ENCODE measurements around the gene PHOX2A. TPM values are rescaled to one million over a fixed set of nuclear protein-coding genes. Genes with fewer than 3 reads are reported as not detected.
"Not testable (repeated sequence)": the region's sequence is repeated elsewhere in the genome, so short reads cannot be mapped to it uniquely, and the experiment has no call there.

The PHOX2A gene
- total RNA-seq, 1 donor from 2014 or later = not detected

- no peak for DNase-seq (ENCODE audit: low spot score in 2 of 2)
- Histone ChIP-seq H3K27ac (no peak overlapping the region), H3K9me3 (no peaks in the 10 kb centered on the region), H3K27me3 (no peaks in the 10 kb centered on the region), H3K36me3 (no peaks in the 10 kb centered on the region), H3K4me3 (no peak overlapping the region), H3K4me1 (no peaks in the 10 kb centered on the region)
- no peak for TF ChIP-seq CTCF (IDR thresholded peaks at IDR 0.05)
- intact Hi-C loops (cut with DNase I) = loop anchor here (10.0 kb wide), 1 partner anchor 103 kb away; no protein-coding TSS in a partner anchor
Observed at GRCh38 chr11:72267956-72268617, 24.1 kb upstream of the PHOX2A start.

GRCh38 chr11:72266960-72267359 is 23.0 kb upstream of the PHOX2A start:
- H3K36me3 ChIP-seq; H3K4me1 ChIP-seq; H3K27ac ChIP-seq; DNase-seq (ENCODE audit: low spot score in 2 of 2); H3K27me3 ChIP-seq; H3K4me3 ChIP-seq; H3K9me3 ChIP-seq: not testable (repeated sequence)
- intact Hi-C loops (cut with DNase I) = loop anchor here (10.0 kb wide), 1 partner anchor 102 kb away; no protein-coding TSS in a partner anchor

- intact Hi-C loops (cut with DNase I) = loop anchor here (10.0 kb wide), 1 partner anchor 101 kb away; no protein-coding TSS in a partner anchor
- no peak overlapping the region for H3K4me3 ChIP-seq
- H3K4me1 ChIP-seq = no peaks in the 10 kb centered on the region
- no peak overlapping the region for H3K27ac ChIP-seq
- no peak for TF ChIP-seq CTCF (IDR thresholded peaks at IDR 0.05)
- H3K27me3 ChIP-seq = no peaks in the 10 kb centered on the region
- no peaks in the 10 kb centered on the region for H3K36me3 ChIP-seq
- no peaks in the 10 kb centered on the region for H3K9me3 ChIP-seq
- DNase-seq (ENCODE audit: low spot score in 2 of 2) = no peak
Observed at GRCh38 chr11:72265951-72266350, 22.0 kb upstream of the PHOX2A start.

GRCh38 chr11:72263361-72263760 is 19.4 kb upstream of the PHOX2A start:
- intact Hi-C loops (cut with DNase I) = loop anchor here (10.0 kb wide), 1 partner anchor 99 kb away; no protein-coding TSS in a partner anchor
- Histone ChIP-seq H3K27ac (no peak overlapping the region), H3K4me3 (no peak overlapping the region), H3K9me3 (no peaks in the 10 kb centered on the region), H3K27me3 (no peaks in the 10 kb centered on the region), H3K4me1 (no peaks in the 10 kb centered on the region), H3K36me3 (no peaks in the 10 kb centered on the region)
- no peak for TF ChIP-seq CTCF (IDR thresholded peaks at IDR 0.05)
- no peak for DNase-seq (ENCODE audit: low spot score in 2 of 2)

- Histone ChIP-seq H3K4me3 (no peak overlapping the region), H3K27ac (no peak overlapping the region), H3K27me3 (no peaks in the 10 kb centered on the region), H3K4me1 (no peaks in the 10 kb centered on the region), H3K36me3 (no peaks in the 10 kb centered on the region), H3K9me3 (no peaks in the 10 kb centered on the region)
- TF ChIP-seq CTCF (IDR thresholded peaks at IDR 0.05) = no peak
- intact Hi-C loops (cut with DNase I) = loop anchor here (10.0 kb wide), 1 partner anchor 96 kb away; no protein-coding TSS in a partner anchor
- no peak for DNase-seq (ENCODE audit: low spot score in 2 of 2)
Observed at GRCh38 chr11:72260574-72260973, 16.6 kb upstream of the PHOX2A start.

- H3K4me1 ChIP-seq = no peaks in the 10 kb centered on the region
- no peaks in the 10 kb centered on the region for H3K27me3 ChIP-seq
- H3K36me3 ChIP-seq = no peaks in the 10 kb centered on the region
- H3K9me3 ChIP-seq = no peaks in the 10 kb centered on the region
- intact Hi-C loops (cut with DNase I) = no loop called here
- TF ChIP-seq CTCF (IDR thresholded peaks at IDR 0.05) = no peak
- DNase-seq (ENCODE audit: low spot score in 2 of 2) = no peak
- no peak overlapping the region for H3K4me3 ChIP-seq
- H3K27ac ChIP-seq = no peak overlapping the region
Observed at GRCh38 chr11:72259490-72259889, 15.5 kb upstream of the PHOX2A start.

All from ascending aorta (tissue), 2 donors.